Smooth muscle cell (in vitro differentiated cells): ENCODE measurements around the gene CARD16. TPM values are rescaled to one million over a fixed set of nuclear protein-coding genes. Genes with fewer than 3 reads are reported as not detected.

Source experiments
- DNase-seq: peaks from one replicate; lab custom pipeline; 2025; ENCODE audit not compliant: unreplicated experiment; lab: John Stamatoyannopoulos, UW
- H2AFZ ChIP-seq: fragments of 200-600 bp; sonication (generic); 2 replicates; pipeline ENCODE4 v1.6.0; 2016; ENCODE audit warnings: antibody characterized with exemption, low read depth, mild to moderate bottlenecking
- H3F3A ChIP-seq: fragments of 200-600 bp; sonication (generic); 2 replicates; pipeline ENCODE4 v1.6.0; 2017; ENCODE audit warnings: antibody characterized with exemption, low read depth
- H3K27ac ChIP-seq: fragments of 200-600 bp; sonication (generic); 2 replicates; pipeline ENCODE4 v1.5.1; 2016; ENCODE audit warnings: low read depth, mild to moderate bottlenecking
- H3K27me3 ChIP-seq: fragments of 200-600 bp; sonication (generic); 2 replicates; pipeline ENCODE4 v1.6.1; 2016; ENCODE audit warnings: low read depth, mild to moderate bottlenecking
- H3K36me3 ChIP-seq: fragments of 200-600 bp; sonication (generic); 2 replicates; pipeline ENCODE4 v1.5.1; 2016; ENCODE audit warnings: low read depth
- H3K4me1 ChIP-seq: fragments of 200-600 bp; sonication (generic); 2 replicates; pipeline ENCODE4 v1.5.1; 2016; ENCODE audit warnings: low read depth
- H3K4me2 ChIP-seq: fragments of 200-600 bp; sonication (generic); 2 replicates; pipeline ENCODE4 v1.6.0; 2016; ENCODE audit warnings: mild to moderate bottlenecking
- H3K4me3 ChIP-seq: fragments of 200-600 bp; sonication (generic); 2 replicates; pipeline ENCODE4 v1.5.1; 2016; ENCODE audit warnings: mild to moderate bottlenecking
- H3K79me2 ChIP-seq: fragments of 200-600 bp; sonication (generic); 2 replicates; pipeline ENCODE4 v1.6.0; 2016; ENCODE audit warnings: low read depth, mild to moderate bottlenecking
- H3K9ac ChIP-seq: fragments of 200-600 bp; sonication (generic); 2 replicates; pipeline ENCODE4 v1.6.0; 2016; ENCODE audit warnings: low read depth
- H3K9me3 ChIP-seq: fragments of 200-600 bp; sonication (generic); replicated peaks from 2 replicates; pipeline ENCODE4 v1.5.1; 2016; ENCODE audit warnings: low read depth
- H4K20me1 ChIP-seq: fragments of 200-600 bp; sonication (generic); 2 replicates; pipeline ENCODE4 v1.6.0; 2016; ENCODE audit warnings: low read depth
- CTCF ChIP-seq: fragments of 200-600 bp; sonication (generic); IDR thresholded peaks from 2 replicates; pipeline ENCODE4 v1.5.1; 2017; ENCODE audit warnings: borderline replicate concordance, mild to moderate bottlenecking, antibody characterized with exemption; ENCODE audit not compliant: insufficient read depth, poor library complexity, severe bottlenecking
- WGBS: methylation state at CpG from one replicate; pipeline ENCODE4 v1.1.7; 2016; ENCODE audit warnings: low lambda C conversion rate; 5-methylcytosine and 5-hydroxymethylcytosine counted together
- polyA plus RNA-seq: library from polyadenylated mRNA; unstranded; fragments of >200 nt; fragmentation: Nextera tagmentation; extraction: Ambion mirVana; gene quantifications from 2 replicates; pipeline ENCODE4 v1.2.1, GENCODE V29; 2016
- total RNA-seq: library from RNA; depleted of rRNA; stranded (reverse); fragments of >200 nt; gene quantifications from 2 replicates; pipeline ENCODE4 v1.2.3, GENCODE V29; 2014

CARD16 gene
- total and polyA plus RNA-seq, 2 experiments from 2014 or later: 3.7 to 5.5 TPM

- no peak overlapping the region for H3K4me2 ChIP-seq
- H3K36me3 ChIP-seq: no peaks in the 10 kb centered on the region
- H3F3A ChIP-seq: no peaks in the 10 kb centered on the region
- no peak overlapping the region for H3K9ac ChIP-seq
- DNase-seq: no peak
- no peak overlapping the region for H3K4me3 ChIP-seq
- no peaks in the 10 kb centered on the region for H4K20me1 ChIP-seq
- H3K79me2 ChIP-seq: no peaks in the 10 kb centered on the region
- no peak overlapping the region for H3K27ac ChIP-seq
- no peaks in the 10 kb centered on the region for H3K4me1 ChIP-seq
- H2AFZ ChIP-seq: no peak overlapping the region
- no peaks in the 10 kb centered on the region for H3K9me3 ChIP-seq
- H3K27me3 ChIP-seq: no peaks in the 10 kb centered on the region
- TF ChIP-seq CTCF: no peak
- 98% methylated on average over 2 of the region's 2 CpGs for WGBS
Observed at GRCh38 chr11:105032495-105032894, 12.6 kb downstream of the CARD16 start.

DNA sequence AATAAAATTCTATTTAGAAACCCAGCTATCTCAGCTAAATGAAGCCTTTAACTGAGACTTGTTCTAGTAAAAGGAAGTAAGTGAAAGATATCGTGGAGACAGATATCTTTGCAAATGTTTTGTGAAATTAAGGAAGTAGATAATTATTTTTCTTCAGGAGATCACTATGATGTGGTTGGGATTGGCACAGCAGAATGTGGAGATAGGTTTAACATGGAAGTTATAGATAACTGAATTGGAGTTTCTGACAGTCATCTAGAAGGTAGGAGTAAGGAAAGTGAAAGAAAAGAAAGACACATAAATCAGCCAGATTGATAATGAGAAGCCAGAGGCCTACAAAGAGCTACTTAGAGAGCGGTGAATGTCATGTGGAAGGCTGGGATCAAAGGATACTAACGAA is 17.5 kb downstream of the CARD16 start:
- Histone ChIP-seq H3K4me3 (no peak overlapping the region), H3K4me1 (no peaks in the 10 kb centered on the region), H2AFZ (peak overlapping the region; percentile 69), H4K20me1 (no peaks in the 10 kb centered on the region), H3K36me3 (no peaks in the 10 kb centered on the region), H3K27me3 (no peaks in the 10 kb centered on the region), H3K79me2 (no peaks in the 10 kb centered on the region), H3K9me3 (no peaks in the 10 kb centered on the region), H3K4me2 (no peak overlapping the region), H3K9ac (no peak overlapping the region), H3F3A (no peaks in the 10 kb centered on the region), H3K27ac (no peak overlapping the region)
- WGBS: 59% methylated on average over 3 of the region's 3 CpGs
- no peak for DNase-seq
- TF ChIP-seq CTCF: no peak

DNA sequence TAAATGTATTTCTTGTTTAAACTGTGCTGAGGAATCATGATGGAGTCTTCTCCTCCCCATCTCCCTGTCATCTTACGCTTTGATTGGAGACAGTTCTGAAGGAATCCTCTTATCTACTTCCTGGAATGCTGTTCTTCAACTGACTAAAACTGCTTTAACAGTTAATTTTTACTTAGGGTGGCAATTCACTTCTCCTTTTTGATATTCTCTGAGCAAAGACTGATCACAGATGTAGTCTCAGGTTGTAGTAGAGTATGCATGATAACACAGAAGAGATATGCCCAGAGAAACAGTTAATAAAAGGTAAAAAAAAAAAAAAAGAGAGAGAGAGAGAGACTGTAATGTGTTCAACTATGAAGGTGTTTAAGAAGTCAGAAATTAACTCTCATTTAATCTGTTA is 20.7 kb downstream of the CARD16 start:
- H3K9ac ChIP-seq: no peak overlapping the region
- no peak for TF ChIP-seq CTCF
- no peaks in the 10 kb centered on the region for H3F3A ChIP-seq
- no peaks in the 10 kb centered on the region for H3K79me2 ChIP-seq
- no peaks in the 10 kb centered on the region for H4K20me1 ChIP-seq
- H3K27ac ChIP-seq: no peak overlapping the region
- H3K36me3 ChIP-seq: no peaks in the 10 kb centered on the region
- H3K4me3 ChIP-seq: no peak overlapping the region
- H3K4me1 ChIP-seq: no peaks in the 10 kb centered on the region
- WGBS: 50% methylated on average over 1 of the region's 1 CpG
- H3K9me3 ChIP-seq: no peaks in the 10 kb centered on the region
- DNase-seq: no peak
- H3K4me2 ChIP-seq: no peak overlapping the region
- no peaks in the 10 kb centered on the region for H3K27me3 ChIP-seq
- no peak overlapping the region for H2AFZ ChIP-seq

DNA sequence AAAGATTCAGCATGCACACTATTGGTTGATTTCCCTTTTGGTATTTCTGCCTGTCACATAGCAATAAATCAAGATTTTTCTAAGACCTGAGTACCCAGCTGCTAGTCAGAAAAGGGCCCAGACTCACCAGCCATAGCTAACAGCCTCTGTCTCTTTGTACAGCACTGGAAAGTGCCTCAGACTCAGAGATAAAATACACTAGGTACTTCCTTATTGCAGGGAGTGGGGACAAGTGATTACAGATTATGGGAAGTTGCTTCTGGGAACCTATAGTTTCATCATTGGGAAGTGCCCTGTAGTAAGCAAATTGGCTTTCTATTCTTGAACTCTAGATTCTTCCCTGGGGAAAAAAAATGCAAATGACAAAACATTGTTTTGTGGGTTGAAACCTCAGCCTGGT is 22.1 kb downstream of the CARD16 start, which contains the start of gene CASP5:
TSS of gene CASP5 (minus strand) at position 166 of the 400 bp plus-strand sequence. CDS start at position 134, 32 bp downstream.
- no peak within 1 kb of the TSS for H3K4me2 ChIP-seq
- no peaks in the 10 kb centered on the region for H3K36me3 ChIP-seq
- no peaks in the 10 kb centered on the region for H3F3A ChIP-seq
- no peaks in the 10 kb centered on the region for H4K20me1 ChIP-seq
- TF ChIP-seq CTCF: no peak
- H3K79me2 ChIP-seq: no peaks in the 10 kb centered on the region
- H3K27ac ChIP-seq: no peak within 1 kb of the TSS
- H3K9ac ChIP-seq: no peak within 1 kb of the TSS
- no peak for DNase-seq
- H3K4me3 ChIP-seq: no peak within 1 kb of the TSS
- H3K27me3 ChIP-seq: no peaks in the 10 kb centered on the region
- H3K4me1 ChIP-seq: no peaks in the 10 kb centered on the region
- H3K9me3 ChIP-seq: no peaks in the 10 kb centered on the region
- peak within 1 kb of the TSS; percentile 16 for H2AFZ ChIP-seq
